GM23338 (cell line): ENCODE data around the gene CACNA1C. TPM values are rescaled to one million over a fixed set of nuclear protein-coding genes. Genes with fewer than 3 reads are reported as not detected.

Experiments
- ATAC-seq: fragments of 200-7000 bp; cut with Tn5 transposase; 3 replicates; pipeline ENCODE4 v1.9.1; 2020
- DNase-seq: peaks from one replicate; pipeline ENCODE4 v3.0.0-alpha.2; 2015; ENCODE audit warnings: low spot score
- H2AFZ ChIP-seq: fragments of 200-600 bp; sonication (generic); 2 replicates; pipeline ENCODE4 v1.8.0; 2016; ENCODE audit warnings: antibody characterized with exemption, mild to moderate bottlenecking, moderate library complexity
- H3F3A ChIP-seq: fragments of 200-600 bp; sonication (generic); replicated peaks from 2 replicates; pipeline ENCODE4 v1.8.0; 2017; ENCODE audit warnings: antibody characterized with exemption, mixed run types, low read depth
- H3K27ac ChIP-seq: fragments of 200-600 bp; sonication (generic); 2 replicates; pipeline ENCODE4 v1.6.1; 2016; ENCODE audit warnings: low read depth
- H3K27me3 ChIP-seq: fragments of 200-600 bp; sonication (generic); 2 replicates; pipeline ENCODE4 v1.8.0; 2016; ENCODE audit warnings: mild to moderate bottlenecking, mixed run types, moderate library complexity; ENCODE audit not compliant: insufficient read depth
- H3K36me3 ChIP-seq: fragments of 200-600 bp; sonication (generic); 2 replicates; pipeline ENCODE4 v1.8.0; 2016; ENCODE audit warnings: mild to moderate bottlenecking; ENCODE audit not compliant: insufficient read depth
- H3K4me1 ChIP-seq: fragments of 200-600 bp; sonication (generic); 2 replicates; pipeline ENCODE4 v1.8.0; 2016; ENCODE audit warnings: mild to moderate bottlenecking, moderate library complexity; ENCODE audit not compliant: insufficient read depth
- H3K4me2 ChIP-seq: fragments of 200-600 bp; sonication (generic); 2 replicates; pipeline ENCODE4 v1.7.1; 2017; ENCODE audit warnings: mixed run types
- H3K4me3 ChIP-seq: fragments of 200-600 bp; sonication (generic); 2 replicates; pipeline ENCODE4 v1.6.1; 2016; ENCODE audit warnings: mixed run types
- H3K79me2 ChIP-seq: fragments of 200-600 bp; sonication (generic); replicated peaks from 2 replicates; pipeline ENCODE4 v1.8.0; 2017; ENCODE audit warnings: mild to moderate bottlenecking; ENCODE audit not compliant: insufficient read depth
- H3K9me2 ChIP-seq: fragments of 200-600 bp; sonication (generic); 2 replicates; pipeline ENCODE4 v1.8.0; 2017; ENCODE audit not compliant: insufficient read depth
- H4K20me1 ChIP-seq: fragments of 200-600 bp; sonication (generic); replicated peaks from 2 replicates; pipeline ENCODE4 v1.8.0; 2017; ENCODE audit warnings: mild to moderate bottlenecking; ENCODE audit not compliant: insufficient read depth
- H3K27ac Mint-ChIP-seq: 2 replicates; pipeline ENCODE4 v1.8.0; 2020; ENCODE audit warnings: inconsistent platforms, mild to moderate bottlenecking, moderate library complexity, mixed read lengths
- H3K27me3 Mint-ChIP-seq: 3 replicates; pipeline ENCODE4 v1.8.0; 2022; ENCODE audit warnings: low read depth, mild to moderate bottlenecking, moderate library complexity, mixed read lengths, inconsistent platforms; ENCODE audit not compliant: insufficient read depth, poor library complexity
- H3K36me3 Mint-ChIP-seq: 3 replicates; pipeline ENCODE4 v1.8.0; 2021; ENCODE audit warnings: low read depth, mild to moderate bottlenecking, inconsistent platforms, moderate library complexity, mixed read lengths
- H3K4me1 Mint-ChIP-seq: 3 replicates; pipeline ENCODE4 v1.8.0; 2020; ENCODE audit warnings: mild to moderate bottlenecking, inconsistent platforms, mixed read lengths
- H3K4me3 Mint-ChIP-seq: 3 replicates; pipeline ENCODE4 v1.8.0; 2021; ENCODE audit warnings: moderate library complexity, mild to moderate bottlenecking, inconsistent platforms, mixed read lengths
- H3K9me3 Mint-ChIP-seq: 3 replicates; pipeline ENCODE4 v1.8.0; 2020; ENCODE audit warnings: moderate library complexity, mild to moderate bottlenecking, inconsistent platforms, mixed read lengths
- CREB1 ChIP-seq: fragments of 250-450 bp; sonication (Bioruptor Pico); IDR thresholded peaks from 2 replicates; pipeline ENCODE4 v1.5.0; 2020; ENCODE audit warnings: low read depth, mild to moderate bottlenecking, moderate library complexity
- EZH2 ChIP-seq: fragments of 200-600 bp; sonication (generic); IDR thresholded peaks from one replicate; pipeline ENCODE4 v1.8.0; 2017; ENCODE audit warnings: antibody characterized with exemption, mild to moderate bottlenecking, low read depth; ENCODE audit not compliant: unreplicated experiment
- JUNB ChIP-seq: IDR thresholded peaks from one replicate; pipeline ENCODE4 v1.6.1; 2016; ENCODE audit warnings: antibody characterized with exemption; ENCODE audit not compliant: unreplicated experiment
- POLR2AphosphoS5 ChIP-seq: IDR thresholded peaks from 2 replicates; pipeline ENCODE4 v1.6.1; 2016; ENCODE audit warnings: antibody characterized with exemption, low read depth
- REST ChIP-seq: IDR thresholded peaks from one replicate; pipeline ENCODE4 v1.6.1; 2018; ENCODE audit warnings: antibody characterized with exemption; ENCODE audit not compliant: unreplicated experiment
- STAT1 ChIP-seq: IDR thresholded peaks from one replicate; pipeline ENCODE4 v1.6.1; 2016; ENCODE audit warnings: antibody characterized with exemption; ENCODE audit not compliant: unreplicated experiment
- ZNF114 ChIP-seq: fragments of 250-450 bp; sonication (Bioruptor Pico); IDR thresholded peaks from 2 replicates; pipeline ENCODE4 v1.5.0; 2020; ENCODE audit warnings: mild to moderate bottlenecking, moderate library complexity
- ZNF462 ChIP-seq: fragments of 250-450 bp; sonication (Bioruptor Pico); IDR thresholded peaks from 2 replicates; pipeline ENCODE4 v1.5.0; 2020; ENCODE audit warnings: mild to moderate bottlenecking, moderate library complexity
- polyA plus RNA-seq: library from polyadenylated mRNA; unstranded; fragments of >200 nt; fragmentation: Nextera tagmentation; extraction: Ambion mirVana; gene quantifications from 2 replicates; pipeline ENCODE4 v1.2.1, GENCODE V29; 2016
- total RNA-seq: library from RNA; depleted of rRNA; stranded (reverse); fragments of >200 nt; shearing (Covaris generic); gene quantifications from 2 replicates; pipeline ENCODE4 v1.2.3, GENCODE V29; 2014

The CACNA1C gene
- total and polyA plus RNA-seq, 2 experiments from 2014 or later: 0.78 to 2.1 TPM

GRCh38 chr12:2240984-2241383 is 188.2 kb downstream of the CACNA1C start:
- Histone ChIP-seq H3F3A (no peaks in the 10 kb centered on the region), H2AFZ (no peak overlapping the region), H3K4me1 (peaks cover 30% of the 10 kb centered on the region), H3K9me2 (no peaks in the 10 kb centered on the region), H3K79me2 (no peaks in the 10 kb centered on the region), H3K4me3 (no peak overlapping the region), H4K20me1 (no peaks in the 10 kb centered on the region), H3K4me2 (no peak overlapping the region), H3K27me3 (no peaks in the 10 kb centered on the region), H3K27ac (no peak overlapping the region), H3K36me3 (no peaks in the 10 kb centered on the region)
- H3K4me3 Mint-ChIP-seq: no peak overlapping the region
- DNase-seq (no peak), ATAC-seq (no peak)
- H3K4me1 Mint-ChIP-seq: peaks cover 46% of the 10 kb centered on the region
- H3K27me3 Mint-ChIP-seq: peaks cover 2% of the 10 kb centered on the region
- H3K27ac Mint-ChIP-seq: no peak overlapping the region
- H3K9me3 Mint-ChIP-seq: no peaks in the 10 kb centered on the region
- TF ChIP-seq JUNB: no peak
- TF ChIP-seq REST: no peak
- no peak for TF ChIP-seq STAT1
- TF ChIP-seq POLR2AphosphoS5: no peak
- TF ChIP-seq CREB1 (CRISPR knock-in tag): no peak
- TF ChIP-seq ZNF114: no peak
- H3K36me3 Mint-ChIP-seq: no peaks in the 10 kb centered on the region

- no peaks in the 10 kb centered on the region for H3K36me3 Mint-ChIP-seq
- no peaks in the 10 kb centered on the region for H3K9me3 Mint-ChIP-seq
- H3K4me2 ChIP-seq: no peak overlapping the region
- ATAC-seq: no peak
- H3K9me2 ChIP-seq: no peaks in the 10 kb centered on the region
- H3K27ac Mint-ChIP-seq: no peak overlapping the region
- no peak overlapping the region for H3K4me3 Mint-ChIP-seq
- peaks cover 54% of the 10 kb centered on the region for H3K4me1 Mint-ChIP-seq
- no peaks in the 10 kb centered on the region for H3K36me3 ChIP-seq
- no peak for DNase-seq
- peaks cover 2% of the 10 kb centered on the region for H3K27me3 Mint-ChIP-seq
- H3K27me3 ChIP-seq: no peaks in the 10 kb centered on the region
- peaks cover 30% of the 10 kb centered on the region for H3K4me1 ChIP-seq
- H3F3A ChIP-seq: no peaks in the 10 kb centered on the region
- no peaks in the 10 kb centered on the region for H3K79me2 ChIP-seq
- no peaks in the 10 kb centered on the region for H4K20me1 ChIP-seq
- H2AFZ ChIP-seq: peak overlapping the region; percentile 79; the same call in 1 of the 2 replicates
- no peak overlapping the region for H3K27ac ChIP-seq
- H3K4me3 ChIP-seq: no peak overlapping the region
- TF ChIP-seq CREB1 (CRISPR knock-in tag) (no peak), EZH2 (no peak), POLR2AphosphoS5 (no peak), REST (no peak), ZNF114 (no peak), JUNB (no peak), ZNF462 (CRISPR knock-in tag) (no peak)
Measured at GRCh38 chr12:2242216-2242615, 189.4 kb downstream of the CACNA1C start.
